Keratinocyte (primary cell): ENCODE results near the gene OSMR. TPM values are rescaled to one million over a fixed set of nuclear protein-coding genes. Genes with fewer than 3 reads are reported as not detected.

ENCODE experiments used
- DNase-seq: peaks from one replicate; pipeline ENCODE4 v3.0.0-alpha.2; 2011; ENCODE audit warnings: low read depth, missing footprints, low spot score
- FAIRE-seq: peaks from 2 replicates; lab custom pipeline; 2011; peaks lifted over from hg19 to GRCh38; lab: Jason Lieb, UNC
- H2AFZ ChIP-seq: 2 replicates; pipeline ENCODE4 v1.6.0; 2012; ENCODE audit warnings: low read length, control low read depth, inconsistent platforms; ENCODE audit not compliant: control insufficient read depth
- H3K27ac ChIP-seq: 2 replicates; pipeline ENCODE4 v1.5.1; 2011; ENCODE audit warnings: low read length; ENCODE audit not compliant: control insufficient read depth, insufficient read depth
- H3K27me3 ChIP-seq: 3 replicates; pipeline ENCODE4 v1.6.0; 2011; ENCODE audit warnings: low read length; ENCODE audit not compliant: control insufficient read depth, insufficient read depth; ENCODE audit errors: extremely low read depth
- H3K36me3 ChIP-seq, 2 experiments: 2 replicates in 1 of 2; 3 replicates in 1 of 2; pipeline ENCODE4 v1.5.1; 2011; ENCODE audit warnings: low read length in 2 of 2, mild to moderate bottlenecking in 1 of 2; ENCODE audit not compliant: control insufficient read depth in 2 of 2, insufficient read depth in 2 of 2; ENCODE audit errors: extremely low read depth in 1 of 2
- H3K4me1 ChIP-seq: 3 replicates; pipeline ENCODE4 v1.5.1; 2011; ENCODE audit warnings: low read length; ENCODE audit not compliant: control insufficient read depth, insufficient read depth; ENCODE audit errors: extremely low read depth
- H3K4me2 ChIP-seq: 3 replicates; pipeline ENCODE4 v1.6.0; 2011; ENCODE audit warnings: low read depth, low read length; ENCODE audit not compliant: control insufficient read depth, insufficient read depth; ENCODE audit errors: extremely low read depth
- H3K4me3 ChIP-seq, 3 experiments: fragments of 200-600 bp in 1 of 3; sonication (generic) in 1 of 3; 2 replicates in 2 of 3; 3 replicates in 1 of 3; pipeline ENCODE4 v1.5.1; 2011 to 2016; ENCODE audit warnings: low read length in 3 of 3, mild to moderate bottlenecking in 3 of 3, control low read depth in 2 of 3, inconsistent platforms in 1 of 3, low read depth in 1 of 3, mixed read lengths in 1 of 3, mixed run types in 1 of 3, moderate library complexity in 1 of 3; ENCODE audit not compliant: control insufficient read depth in 2 of 3, insufficient read depth in 2 of 3; ENCODE audit errors: extremely low read depth in 1 of 3
- H3K79me2 ChIP-seq: 2 replicates; pipeline ENCODE4 v1.6.0; 2012; ENCODE audit warnings: low read length; ENCODE audit not compliant: control insufficient read depth, insufficient read depth
- H3K9ac ChIP-seq: 3 replicates; pipeline ENCODE4 v1.6.0; 2011; ENCODE audit warnings: low read length; ENCODE audit not compliant: control insufficient read depth, insufficient read depth; ENCODE audit errors: extremely low read depth
- H3K9me1 ChIP-seq: 3 replicates; pipeline ENCODE4 v1.6.0; 2011; ENCODE audit warnings: low read length; ENCODE audit not compliant: control insufficient read depth, insufficient read depth; ENCODE audit errors: extremely low read depth
- H3K9me3 ChIP-seq: 2 replicates; pipeline ENCODE4 v1.5.1; 2012; ENCODE audit warnings: low read depth, low read length; ENCODE audit not compliant: control insufficient read depth
- H4K20me1 ChIP-seq: 3 replicates; pipeline ENCODE4 v1.6.0; 2011; ENCODE audit warnings: low read length; ENCODE audit not compliant: control insufficient read depth, insufficient read depth; ENCODE audit errors: extremely low read depth
- EZH2 ChIP-seq: IDR thresholded peaks from one replicate; pipeline ENCODE4 v1.6.1; 2012; ENCODE audit warnings: inconsistent platforms, mild to moderate bottlenecking, low read length, moderate library complexity
- dilution Hi-C: fragments of 300-500 bp; cut with MboI; formaldehyde crosslinking; loops from one replicate; pipeline ENCODE4 v1.7.0; 2020; ENCODE audit warnings: low sequenced_read_pairs; ENCODE audit not compliant: extremely low pct_ligation_motif_present
- polyA plus RNA-seq, 5 experiments: library from polyadenylated mRNA; depleted of rRNA in 3 of 5; stranded (reverse) in 3 of 5; stranded (forward) in 1 of 5; unstranded in 1 of 5; fragments of >200 nt; gene quantifications; 1 replicate in 1 of 5; 2 replicates in 3 of 5; 3 replicates in 1 of 5; pipeline versions ENCODE4 v1.2.1 to v1.2.3, GENCODE V29; 2011 to 2012; ENCODE audit warnings: missing spikeins in 2 of 5, low read depth in 1 of 5, low replicate concordance in 1 of 5
- TF ChIP-seq, protein P1 (sequence below), 3 experiments: IDR thresholded peaks in 1 of 3; conservative IDR thresholded peaks in 1 of 3; optimal IDR thresholded peaks in 1 of 3; 2 replicates in 2 of 3; 3 replicates in 1 of 3; pipeline versions ENCODE3 to v1.5.1; 2011; ENCODE audit warnings: low read length in 3 of 3, mild to moderate bottlenecking in 3 of 3, moderate library complexity in 2 of 3, control low read depth in 1 of 3, inconsistent platforms in 1 of 3; ENCODE audit not compliant: insufficient read depth in 2 of 3; ENCODE audit errors: extremely low read depth in 1 of 3

The OSMR gene
- polyA plus RNA-seq, 1 donor (not counting 4 experiments of a cell fraction or from before 2014, with no cell fraction given): 43.8 TPM

DNA sequence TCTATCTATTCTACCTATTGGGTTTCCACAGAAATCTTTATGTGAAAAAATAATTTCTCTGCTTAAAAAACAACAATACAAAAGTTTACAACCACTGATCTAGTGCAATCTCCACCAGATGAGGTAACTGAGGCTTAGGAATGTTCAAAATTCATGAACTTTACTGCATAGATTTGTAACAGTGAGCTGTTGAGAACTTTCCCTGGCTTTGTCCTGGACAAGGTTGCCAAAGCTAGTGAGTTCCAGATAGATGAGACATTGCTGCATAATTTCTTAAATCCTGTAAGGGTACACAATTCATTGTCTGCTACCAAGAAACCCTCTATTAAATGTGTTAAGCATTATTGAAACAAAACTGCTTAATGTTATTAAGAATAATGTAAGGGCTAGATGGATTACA lies 102.7 kb downstream of the OSMR start:
- no peaks in the 10 kb centered on the region for H3K27me3 ChIP-seq
- H4K20me1 ChIP-seq: no peaks in the 10 kb centered on the region
- H3K4me2 ChIP-seq: no peak overlapping the region
- no peaks in the 10 kb centered on the region for H3K9me3 ChIP-seq
- no peak overlapping the region for H2AFZ ChIP-seq
- no peak overlapping the region for H3K4me3 ChIP-seq
- TF ChIP-seq, protein P1, sequence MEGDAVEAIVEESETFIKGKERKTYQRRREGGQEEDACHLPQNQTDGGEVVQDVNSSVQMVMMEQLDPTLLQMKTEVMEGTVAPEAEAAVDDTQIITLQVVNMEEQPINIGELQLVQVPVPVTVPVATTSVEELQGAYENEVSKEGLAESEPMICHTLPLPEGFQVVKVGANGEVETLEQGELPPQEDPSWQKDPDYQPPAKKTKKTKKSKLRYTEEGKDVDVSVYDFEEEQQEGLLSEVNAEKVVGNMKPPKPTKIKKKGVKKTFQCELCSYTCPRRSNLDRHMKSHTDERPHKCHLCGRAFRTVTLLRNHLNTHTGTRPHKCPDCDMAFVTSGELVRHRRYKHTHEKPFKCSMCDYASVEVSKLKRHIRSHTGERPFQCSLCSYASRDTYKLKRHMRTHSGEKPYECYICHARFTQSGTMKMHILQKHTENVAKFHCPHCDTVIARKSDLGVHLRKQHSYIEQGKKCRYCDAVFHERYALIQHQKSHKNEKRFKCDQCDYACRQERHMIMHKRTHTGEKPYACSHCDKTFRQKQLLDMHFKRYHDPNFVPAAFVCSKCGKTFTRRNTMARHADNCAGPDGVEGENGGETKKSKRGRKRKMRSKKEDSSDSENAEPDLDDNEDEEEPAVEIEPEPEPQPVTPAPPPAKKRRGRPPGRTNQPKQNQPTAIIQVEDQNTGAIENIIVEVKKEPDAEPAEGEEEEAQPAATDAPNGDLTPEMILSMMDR (optimal IDR thresholded peaks at IDR 0.05 in 1 of 3, IDR thresholded peaks at IDR 0.05 in 1 of 3, conservative IDR thresholded peaks at IDR 0.05 in 1 of 3; ENCODE audit: extremely low read depth in 1 of 3, insufficient read depth in 2 of 3, low read length in 3 of 3): no peak
- no peak for TF ChIP-seq EZH2
- H3K79me2 ChIP-seq: no peaks in the 10 kb centered on the region
- H3K27ac ChIP-seq: no peak overlapping the region
- H3K9me1 ChIP-seq: no peaks in the 10 kb centered on the region
- no peak overlapping the region for H3K9ac ChIP-seq
- no peak for DNase-seq
- dilution Hi-C loops: no loop called here
- peaks cover 2 to 21% of the 10 kb centered on the region in 2 experiments for H3K36me3 ChIP-seq
- no peak for FAIRE-seq
- H3K4me1 ChIP-seq: no peaks in the 10 kb centered on the region

- H3K9ac ChIP-seq: no peak overlapping the region
- H3K79me2 ChIP-seq: no peaks in the 10 kb centered on the region
- no peaks in the 10 kb centered on the region for H3K27me3 ChIP-seq
- no peak overlapping the region for H2AFZ ChIP-seq
- no peak overlapping the region for H3K4me2 ChIP-seq
- no peaks in the 10 kb centered on the region for H3K9me3 ChIP-seq
- H3K4me1 ChIP-seq: no peaks in the 10 kb centered on the region
- dilution Hi-C loops: no loop called here
- DNase-seq (no peak), FAIRE-seq (no peak)
- TF ChIP-seq EZH2: no peak
- peaks cover 7 to 15% of the 10 kb centered on the region in 2 experiments for H3K36me3 ChIP-seq
- no peaks in the 10 kb centered on the region for H4K20me1 ChIP-seq
- no peaks in the 10 kb centered on the region for H3K9me1 ChIP-seq
- no peak overlapping the region for H3K27ac ChIP-seq
- no peak overlapping the region for H3K4me3 ChIP-seq
These were observed 107.7 kb downstream of the OSMR start for GRCh38 chr5:38953426-38954012.

GRCh38 chr5:38961691-38962090 lies 115.9 kb downstream of the OSMR start:
- FAIRE-seq (no peak), DNase-seq (no peak)
- Histone ChIP-seq H4K20me1 (no peaks in the 10 kb centered on the region), H3K9me1 (no peaks in the 10 kb centered on the region), H3K4me3 (no peak overlapping the region), H3K9ac (no peak overlapping the region), H2AFZ (no peak overlapping the region), H3K9me3 (no peaks in the 10 kb centered on the region), H3K27me3 (no peaks in the 10 kb centered on the region), H3K36me3 (peaks cover 0 to 3% of the 10 kb centered on the region in 2 experiments), H3K4me2 (no peak overlapping the region), H3K27ac (no peak overlapping the region), H3K79me2 (no peaks in the 10 kb centered on the region), H3K4me1 (no peaks in the 10 kb centered on the region)
- TF ChIP-seq, protein P1 (optimal IDR thresholded peaks at IDR 0.05 in 1 of 3, IDR thresholded peaks at IDR 0.05 in 1 of 3, conservative IDR thresholded peaks at IDR 0.05 in 1 of 3; ENCODE audit: extremely low read depth in 1 of 3, insufficient read depth in 2 of 3, low read length in 3 of 3): no peak
- no peak for TF ChIP-seq EZH2
- dilution Hi-C loops: no loop called here
